ENCODE measurements around the gene ENC1.
A peak's percentile ranks its signal among the peaks of the same experiment; 100 is the strongest.

Gene ENC1

DNA sequence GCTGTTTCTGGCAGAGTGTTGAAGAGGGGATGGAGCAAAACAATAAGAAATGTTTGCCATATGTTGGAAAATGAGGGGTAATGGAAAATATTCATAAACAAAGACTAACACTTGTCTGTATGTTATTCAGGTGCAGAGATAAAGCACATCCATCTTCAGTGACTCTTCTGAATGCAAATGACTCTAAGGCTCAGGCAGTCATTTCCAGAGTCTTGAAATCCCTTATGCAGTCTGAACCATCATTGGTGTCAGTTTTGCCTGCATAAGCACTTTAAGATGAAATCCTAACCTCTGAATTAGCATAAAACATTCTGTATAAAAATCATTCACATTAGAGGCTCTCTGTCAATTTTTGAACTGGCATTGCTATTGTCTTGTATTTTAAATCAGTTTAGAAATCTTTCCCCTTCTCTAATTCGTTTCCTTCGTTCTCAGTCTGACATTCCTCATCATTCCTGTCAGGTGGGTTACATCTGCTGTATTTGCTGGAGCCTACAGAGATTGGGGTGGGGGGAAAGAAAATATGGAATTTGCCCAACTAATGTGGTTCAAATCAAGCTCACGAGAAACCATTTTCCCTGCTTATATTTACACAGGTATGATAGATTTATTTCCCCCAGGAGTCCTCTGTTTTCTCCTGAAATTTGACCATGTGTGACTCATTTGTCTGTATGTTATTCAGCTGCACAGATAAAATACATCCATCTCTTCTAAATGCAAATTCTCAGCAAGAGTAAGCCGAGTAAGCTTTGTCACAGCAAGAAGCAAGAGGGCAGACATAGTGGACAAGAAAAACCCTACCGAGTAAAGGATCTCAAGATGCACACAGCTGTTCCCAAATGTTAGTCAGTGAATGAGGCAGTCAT lies 31.6 kb downstream of the ENC1 start:
- no peak for DNase-seq (ENCODE audit: low read depth)
- no peak overlapping the region for H3K4me3 ChIP-seq (ENCODE audit: low read depth, low read length)
- no peak for TF ChIP-seq CTCF (conservative IDR thresholded peaks at IDR 0.05; ENCODE audit: low read depth, low read length)

- no peak for TF ChIP-seq CTCF (conservative IDR thresholded peaks at IDR 0.05; ENCODE audit: low read depth, low read length)
- no peak for DNase-seq (ENCODE audit: low read depth)
- no peak overlapping the region for H3K4me3 ChIP-seq (ENCODE audit: low read depth, low read length)
Observed at GRCh38 chr5:74605759-74606158, 34.8 kb downstream of the ENC1 start.

GRCh38 chr5:74603376-74603775 lies 37.2 kb downstream of the ENC1 start:
- TF ChIP-seq CTCF (conservative IDR thresholded peaks at IDR 0.05; ENCODE audit: low read depth, low read length), result no peak
- no peak for DNase-seq (ENCODE audit: low read depth)

DNA sequence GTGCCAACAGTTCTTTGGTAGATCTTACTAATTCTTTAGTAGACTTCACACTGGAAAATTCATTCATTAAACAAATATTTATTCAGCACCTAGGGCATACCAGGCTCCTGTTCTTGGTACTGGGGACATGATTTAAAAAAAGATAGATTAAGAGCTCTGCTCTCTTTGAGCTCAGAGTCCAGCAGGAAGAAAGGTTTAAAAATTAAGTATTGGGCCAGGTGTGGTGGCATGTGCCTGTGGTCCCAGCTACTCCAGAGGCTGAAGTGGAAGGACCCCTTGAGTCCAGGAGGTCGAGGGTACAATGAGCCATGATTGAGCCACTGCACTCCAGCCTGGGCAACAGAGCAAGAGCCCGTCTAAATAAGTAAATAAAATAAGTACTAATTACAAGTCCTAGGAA lies 41.4 kb downstream of the ENC1 start:
- DNase-seq (ENCODE audit: low read depth), result no peak
- no peak overlapping the region for H3K4me3 ChIP-seq (ENCODE audit: low read depth, low read length)
- TF ChIP-seq CTCF (conservative IDR thresholded peaks at IDR 0.05; ENCODE audit: low read depth, low read length), result no peak

More at GRCh38 chr5:74603376-74603775, 37.2 kb downstream of the ENC1 start:
- no peak overlapping the region for H3K4me3 ChIP-seq (ENCODE audit: low read depth, low read length)

GRCh38 chr5:74598731-74599130 lies 41.8 kb downstream of the ENC1 start:
- no peak overlapping the region for H3K4me3 ChIP-seq (ENCODE audit: low read depth, low read length)
- peak; percentile 69 for DNase-seq (ENCODE audit: low read depth)
- TF ChIP-seq CTCF (conservative IDR thresholded peaks at IDR 0.05; ENCODE audit: low read depth, low read length), result no peak

DNA sequence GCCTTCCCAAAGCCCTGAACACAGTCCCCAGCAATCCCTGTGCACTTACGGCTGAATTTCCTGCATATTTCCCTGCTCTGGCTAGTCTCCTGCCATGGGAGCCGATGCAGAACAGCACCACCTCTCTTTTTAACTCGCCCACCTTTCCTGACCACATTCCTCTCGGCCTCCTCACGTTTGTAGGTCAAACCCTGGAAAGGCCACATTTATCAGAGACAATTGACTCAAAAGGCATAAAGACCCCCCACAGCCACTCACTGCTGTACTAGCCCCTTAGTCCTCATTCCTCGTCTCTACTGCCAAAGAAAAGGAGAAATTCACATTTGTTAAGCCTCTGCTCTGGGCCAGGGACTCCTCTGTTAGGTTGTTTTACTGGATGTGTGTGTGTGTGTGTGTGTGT lies 43.6 kb downstream of the ENC1 start:
- TF ChIP-seq CTCF (conservative IDR thresholded peaks at IDR 0.05; ENCODE audit: low read depth, low read length), result no peak
- no peak overlapping the region for H3K4me3 ChIP-seq (ENCODE audit: low read depth, low read length)
- DNase-seq (ENCODE audit: low read depth), result no peak

Data from choroid plexus epithelial cell (primary cell).